ENCODE data around the gene STARD4. TPM values are rescaled to one million over a fixed set of nuclear protein-coding genes. Genes with fewer than 3 reads are reported as not detected.

STARD4 gene
- 48.6 TPM for total RNA-seq
- long read RNA-seq, full-length matches to known transcripts, result 45 of 66 reads
- long read RNA-seq, partial matches to known transcripts, result 2 of 66 reads
- long read RNA-seq, other reads (novel, unspliced or antisense), result 19 of 66 reads

- Histone ChIP-seq H3K36me3 (no peaks in the 10 kb centered on the region), H3K27me3 (no peaks in the 10 kb centered on the region), H3K4me1 (peaks cover 24% of the 10 kb centered on the region), H3K9me3 (no peaks in the 10 kb centered on the region), H3K4me3 (peak within 1 kb of the TSS; percentile 89), H3K27ac (peak within 1 kb of the TSS; percentile 90)
- DNase-seq, result peak; percentile 99
- no peak for TF ChIP-seq CTCF (IDR thresholded peaks at IDR 0.05)
- intact Hi-C loops (cut with DNase I), result no loop called here
- ATAC-seq, result peak; percentile 99
Measured at GRCh38 chr5:111512375-111513130, at the start of gene STARD4. Gene STARD4, minus strand, starts transcription at chr5:111512535. Its CDS starts 5,102 bp downstream, at chr5:111507433.

- intact Hi-C loops (cut with DNase I), result no loop called here
- Histone ChIP-seq H3K9me3 (no peaks in the 10 kb centered on the region), H3K36me3 (no peaks in the 10 kb centered on the region), H3K27ac (no peak overlapping the region), H3K27me3 (no peaks in the 10 kb centered on the region), H3K4me3 (no peak overlapping the region), H3K4me1 (no peaks in the 10 kb centered on the region)
- TF ChIP-seq CTCF (IDR thresholded peaks at IDR 0.05), result no peak
- ATAC-seq, result no peak
- DNase-seq, result no peak
Measured at GRCh38 chr5:111559680-111560079, 47.3 kb upstream of the STARD4 start.

- no peak for ATAC-seq
Measured at GRCh38 chr5:111557686-111558085, 45.4 kb upstream of the STARD4 start.

GRCh38 chr5:111557111-111557510, 44.8 kb upstream of the STARD4 start:
- no peak for ATAC-seq

More at GRCh38 chr5:111557686-111558085, 45.4 kb upstream of the STARD4 start:
- Histone ChIP-seq H3K36me3 (no peaks in the 10 kb centered on the region), H3K9me3 (no peaks in the 10 kb centered on the region), H3K4me3 (no peak overlapping the region), H3K4me1 (no peaks in the 10 kb centered on the region), H3K27ac (no peak overlapping the region), H3K27me3 (no peaks in the 10 kb centered on the region)
- no peak for TF ChIP-seq CTCF (IDR thresholded peaks at IDR 0.05)
- intact Hi-C loops (cut with DNase I), result no loop called here
- no peak for DNase-seq

GRCh38 chr5:111556501-111556900, 44.2 kb upstream of the STARD4 start:
- no peaks in the 10 kb centered on the region for H3K9me3 ChIP-seq
- no peaks in the 10 kb centered on the region for H3K4me1 ChIP-seq
- DNase-seq, result no peak
- H3K36me3 ChIP-seq, result no peaks in the 10 kb centered on the region
- TF ChIP-seq CTCF (IDR thresholded peaks at IDR 0.05), result no peak
- intact Hi-C loops (cut with DNase I), result no loop called here
- no peak overlapping the region for H3K4me3 ChIP-seq
- H3K27ac ChIP-seq, result no peak overlapping the region
- no peak for ATAC-seq
- no peaks in the 10 kb centered on the region for H3K27me3 ChIP-seq

More at GRCh38 chr5:111557111-111557510, 44.8 kb upstream of the STARD4 start:
- no peaks in the 10 kb centered on the region for H3K4me1 ChIP-seq
- no peak overlapping the region for H3K4me3 ChIP-seq
- TF ChIP-seq CTCF (IDR thresholded peaks at IDR 0.05), result no peak
- H3K9me3 ChIP-seq, result no peaks in the 10 kb centered on the region
- no peak overlapping the region for H3K27ac ChIP-seq
- DNase-seq, result no peak
- intact Hi-C loops (cut with DNase I), result no loop called here
- H3K27me3 ChIP-seq, result no peaks in the 10 kb centered on the region
- H3K36me3 ChIP-seq, result no peaks in the 10 kb centered on the region
